Heart right ventricle (tissue), 16 donors: ENCODE results near the gene PLBD2. TPM values are rescaled to one million over a fixed set of nuclear protein-coding genes. Genes with fewer than 3 reads are reported as not detected.

ENCODE experiments used
- ATAC-seq, 8 donors: fragments of 200-7000 bp; cut with Tn5 transposase; one replicate each; pipeline ENCODE4 v1.9.1; 2020; ENCODE audit warnings: mild to moderate bottlenecking in 8 of 8, moderate library complexity in 8 of 8, moderate number of reproducible peaks in 1 of 8
- DNase-seq, 2 donors: peaks; one replicate each; pipeline ENCODE4 v3.0.0-alpha.2; 2020
- H3K27ac ChIP-seq, 10 donors: fragments of 200-600 bp; sonication (generic) in 2 of 10; one replicate each; pipeline versions ENCODE4 v1.5.0 to v1.8.0; 2020 to 2022; ENCODE audit warnings: mild to moderate bottlenecking in 3 of 10
- H3K27me3 ChIP-seq, 7 donors: fragments of 200-600 bp; one replicate each; pipeline ENCODE4 v1.8.0; 2021 to 2022; ENCODE audit warnings: mild to moderate bottlenecking in 2 of 7
- H3K36me3 ChIP-seq, 9 donors: fragments of 200-600 bp; sonication (generic) in 1 of 9; one replicate each; pipeline versions ENCODE4 v1.5.0 to v1.8.0; 2020 to 2022; ENCODE audit warnings: mild to moderate bottlenecking in 2 of 9
- H3K4me1 ChIP-seq, 9 donors: fragments of 200-600 bp; sonication (generic) in 1 of 9; one replicate each; pipeline versions ENCODE4 v1.5.0 to v1.8.0; 2020 to 2022; ENCODE audit warnings: mild to moderate bottlenecking in 4 of 9
- H3K4me3 ChIP-seq, 10 donors: fragments of 200-600 bp; sonication (generic) in 2 of 10; one replicate each; pipeline versions ENCODE4 v1.5.0 to v1.8.0; 2020 to 2022; ENCODE audit warnings: mild to moderate bottlenecking in 7 of 10, moderate library complexity in 2 of 10
- H3K9me3 ChIP-seq, 11 donors: fragments of 200-600 bp in 10 of 11; sonication (generic) in 2 of 11; one replicate each; pipeline versions ENCODE4 v1.5.0 to v1.8.0; 2013 to 2022; ENCODE audit warnings: mild to moderate bottlenecking in 2 of 11, control low read depth in 1 of 11, moderate library complexity in 1 of 11
- CTCF ChIP-seq, 9 donors: fragments of 200-600 bp; sonication (generic) in 2 of 9; IDR thresholded peaks; one replicate each; pipeline versions ENCODE4 v1.5.0 to v1.8.0; 2021 to 2022; ENCODE audit warnings: antibody characterized with exemption in 9 of 9, mild to moderate bottlenecking in 5 of 9, moderate library complexity in 1 of 9
- WGBS, 2 donors: extraction: QIAGEN DNeasy Blood & Tissue Kit; methylation state at CpG; one replicate each; pipeline ENCODE4 v1.1.7; 2013; ENCODE audit warnings: inconsistent platforms in 1 of 2; 5-methylcytosine and 5-hydroxymethylcytosine counted together
- intact Hi-C, 10 donors: fragments of 100-400 bp; cut with DNase I; formaldehyde crosslinking; loops; one replicate each; pipeline versions ENCODE4 v1.11.1 to v1.14.2; 2022
- polyA plus RNA-seq, 2 donors: library from polyadenylated mRNA; stranded (reverse); fragments of 200-250 nt; gene quantifications; one replicate each; pipeline ENCODE4 v1.2.3, GENCODE V29; 2013
- total RNA-seq, 10 donors: library from RNA; stranded (reverse); fragmentation: NEBNext Ultra II Directional in 3 of 10; extraction: Animal tissue kit (Norgen Biotek cat#: 25700) in 3 of 10; gene quantifications; one replicate each; pipeline versions ENCODE4 v1.2.1 to v1.2.4, GENCODE V29; 2021 to 2023
- donor health status: Arrhythmogenic right ventricular cardiomyopathy.
- donor health status: ischemic (EF 13 %, LVEDD 7.1; RV severe dilation, severe dysfunction).
- donor health status: healthy with polysubstance abuse.
- donor health status: DM: no; HTN: yes; CAD: no.
- donor health status: DM: no; HTN: no; CAD: no.
- donor health status: ischemic (EF 25% LVEDD 6.9; RV normal size, moderate dysfunction).
- donor health status: ischemic (EF 25% LVEDD 5.7; RV mildly dilated, moderate dysfunction).
- donor health status: healthy.
- donor health status: DM: yes; HTN: yes; CAD: no.
- donor health status: Ischemic cardiomyopathy.
- donor health status: ischemic (EF 35%, LVEDD 5.7; RV mildly dilated, moderate dysfunction).
- donor health status: nonischemic (EF 11% LVEDD 7.7; RV severe dilation, severe dysfunction).
- donor health status: DM: yes; HTN: yes; CAD: no.
- donor health status: PGD.
- donor health status: ischemic (EF 29% LVEDD 5.4; RV normal size, mild dysfunction).
- donor health status: nonischemic (EF 23%, LVEDD 6.1; RV moderate dilation, normal function).

The PLBD2 gene
- total and polyA plus RNA-seq, 12 donors, result 13.0 to 53.9 (median 35.4) TPM

- Histone ChIP-seq H3K36me3 (peaks cover 0 to 9% (median 0%) of the 10 kb centered on the region in 9 donors), H3K27me3 (no peaks in the 10 kb centered on the region), H3K9me3 (no peaks in the 10 kb centered on the region), H3K4me3 (peak overlapping the region in 6 of 10 donors; percentile 74 to 96 (median 91)), H3K27ac (peak overlapping the region in 4 of 10 donors; percentile 87 to 95 (median 91)), H3K4me1 (peaks cover 5 to 36% (median 17%) of the 10 kb centered on the region in 9 donors)
- DNase-seq, result no peak
- no peak for TF ChIP-seq CTCF (IDR thresholded peaks at IDR 0.05)
- ATAC-seq, result no peak
- 69 to 81% methylated on average over 9 of the region's 9 CpGs for WGBS, 2 donors
- intact Hi-C loops, result no loop called here
Measured at GRCh38 chr12:113359939-113360748, 1.8 kb downstream of the PLBD2 start.

- DNase-seq (no peak), ATAC-seq (no peak)
Measured at GRCh38 chr12:113361574-113362370, 3.4 kb downstream of the PLBD2 start.

GRCh38 chr12:113364698-113365097 is 6.3 kb downstream of the PLBD2 start:
- peaks cover 0 to 24% (median under 1%) of the 10 kb centered on the region in 9 donors for H3K36me3 ChIP-seq
- DNase-seq (no peak), ATAC-seq (no peak)
- no peak for TF ChIP-seq CTCF (IDR thresholded peaks at IDR 0.05)
- H3K9me3 ChIP-seq, result no peaks in the 10 kb centered on the region
- no peaks in the 10 kb centered on the region for H3K27me3 ChIP-seq
- peaks cover 3 to 37% (median 23%) of the 10 kb centered on the region in 9 donors for H3K4me1 ChIP-seq
- no peak overlapping the region for H3K4me3 ChIP-seq
- H3K27ac ChIP-seq, result no peak overlapping the region
- 93 to 97% methylated on average over 5 of the region's 5 CpGs for WGBS, 2 donors
- intact Hi-C loops, result loop anchor here in 1 of 10 donors (5.0 kb wide), 1 partner anchor 52 kb away; no protein-coding TSS in a partner anchor

More at GRCh38 chr12:113361574-113362370, 3.4 kb downstream of the PLBD2 start:
- 73 to 82% methylated on average over 12 of the region's 12 CpGs for WGBS, 2 donors
- H3K27ac ChIP-seq, result peak overlapping the region in 2 of 10 donors; percentile 26 to 30
- H3K4me3 ChIP-seq, result no peak overlapping the region
- peaks cover 7 to 39% (median 23%) of the 10 kb centered on the region in 9 donors for H3K4me1 ChIP-seq
- H3K36me3 ChIP-seq, result peaks cover 0 to 19% (median 0%) of the 10 kb centered on the region in 9 donors
- H3K9me3 ChIP-seq, result no peaks in the 10 kb centered on the region
- no peaks in the 10 kb centered on the region for H3K27me3 ChIP-seq
- intact Hi-C loops, result no loop called here
- no peak for TF ChIP-seq CTCF (IDR thresholded peaks at IDR 0.05)
